ENCODE measurements around the gene WNT5B. TPM values are rescaled to one million over a fixed set of nuclear protein-coding genes. Genes with fewer than 3 reads are reported as not detected.

Gene WNT5B
- total and polyA plus RNA-seq, 2 of the 4 experiments (the other 2 are of a cell fraction) = 83.7 to 102 TPM

DNA sequence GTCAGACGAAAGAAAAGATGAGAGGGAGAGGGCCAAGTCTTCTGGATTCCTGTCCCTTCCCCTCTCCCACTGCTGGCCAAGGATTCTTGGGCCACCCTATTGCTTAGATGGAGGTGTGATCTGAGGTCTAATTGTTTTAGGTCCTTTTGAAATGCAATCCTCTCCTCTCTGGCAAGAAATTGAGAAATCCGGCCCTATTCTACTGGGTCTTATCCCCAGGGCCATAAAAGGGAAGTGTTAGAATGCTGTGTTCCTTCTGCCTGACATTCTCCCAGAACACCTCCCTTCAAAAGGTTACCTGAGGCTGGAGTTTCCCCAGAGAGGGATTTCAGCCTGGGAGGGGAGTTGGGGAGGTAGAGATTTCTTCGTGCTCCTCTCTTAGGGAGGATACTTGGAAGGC is 4.4 kb downstream of the WNT5B start:
- H4K91ac ChIP-seq (ENCODE audit: insufficient read depth, low read depth, low read length) = no peak overlapping the region
- H2BK5ac ChIP-seq (ENCODE audit: low read depth, low read length, poor library complexity, severe bottlenecking) = no peak overlapping the region
- no peak overlapping the region for H3K4me2 ChIP-seq (ENCODE audit: low read depth, low read length)
- no peak overlapping the region for H3K56ac ChIP-seq (ENCODE audit: extremely low read depth, insufficient read depth, low read length)
- intact Hi-C loops (cut with micrococcal nuclease) (loop anchor here (5.0 kb wide), 1 partner anchor 159 kb away; no protein-coding TSS in a partner anchor), in situ Hi-C loops (cut with MboI; ENCODE audit: low sequenced_read_pairs) (no loop called here), dilution Hi-C loops (cut with HindIII; ENCODE audit: low sequenced_read_pairs, unreplicated experiment) (no loop called here)
- DNase-seq = no peak
- no peak overlapping the region for H2AK5ac ChIP-seq (ENCODE audit: low read depth, low read length)
- no peak overlapping the region for H2BK15ac ChIP-seq (ENCODE audit: low read depth, low read length)
- H3K27ac ChIP-seq (ENCODE audit: insufficient read depth, low read length) = no peak overlapping the region
- no peak overlapping the region for H3K14ac ChIP-seq (replicated peaks; ENCODE audit: low read depth, low read length)
- ChIA-PET CTCF (no interaction called here), POLR2A (ENCODE audit: unreplicated experiment) (no interaction called here)
- no TSS peak for BruUV-seq (replicated peaks)
- no peak overlapping the region for H3K4ac ChIP-seq (ENCODE audit: low read depth, low read length)
- H3K9me1 ChIP-seq (ENCODE audit: insufficient read depth, low read length) = no peaks in the 10 kb centered on the region
- TF ChIP-seq, protein P1, sequence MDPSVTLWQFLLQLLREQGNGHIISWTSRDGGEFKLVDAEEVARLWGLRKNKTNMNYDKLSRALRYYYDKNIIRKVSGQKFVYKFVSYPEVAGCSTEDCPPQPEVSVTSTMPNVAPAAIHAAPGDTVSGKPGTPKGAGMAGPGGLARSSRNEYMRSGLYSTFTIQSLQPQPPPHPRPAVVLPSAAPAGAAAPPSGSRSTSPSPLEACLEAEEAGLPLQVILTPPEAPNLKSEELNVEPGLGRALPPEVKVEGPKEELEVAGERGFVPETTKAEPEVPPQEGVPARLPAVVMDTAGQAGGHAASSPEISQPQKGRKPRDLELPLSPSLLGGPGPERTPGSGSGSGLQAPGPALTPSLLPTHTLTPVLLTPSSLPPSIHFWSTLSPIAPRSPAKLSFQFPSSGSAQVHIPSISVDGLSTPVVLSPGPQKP (IDR thresholded peaks at IDR 0.05; ENCODE audit: borderline replicate concordance, low read depth, low read length) = no peak
- no peak for TF ChIP-seq CHD1 (IDR thresholded peaks at IDR 0.05; ENCODE audit: low read depth, low read length)
- no peak for TF ChIP-seq POLR2A (IDR thresholded peaks at IDR 0.05; ENCODE audit: low read depth, low read length)
- TF ChIP-seq, protein P2, sequence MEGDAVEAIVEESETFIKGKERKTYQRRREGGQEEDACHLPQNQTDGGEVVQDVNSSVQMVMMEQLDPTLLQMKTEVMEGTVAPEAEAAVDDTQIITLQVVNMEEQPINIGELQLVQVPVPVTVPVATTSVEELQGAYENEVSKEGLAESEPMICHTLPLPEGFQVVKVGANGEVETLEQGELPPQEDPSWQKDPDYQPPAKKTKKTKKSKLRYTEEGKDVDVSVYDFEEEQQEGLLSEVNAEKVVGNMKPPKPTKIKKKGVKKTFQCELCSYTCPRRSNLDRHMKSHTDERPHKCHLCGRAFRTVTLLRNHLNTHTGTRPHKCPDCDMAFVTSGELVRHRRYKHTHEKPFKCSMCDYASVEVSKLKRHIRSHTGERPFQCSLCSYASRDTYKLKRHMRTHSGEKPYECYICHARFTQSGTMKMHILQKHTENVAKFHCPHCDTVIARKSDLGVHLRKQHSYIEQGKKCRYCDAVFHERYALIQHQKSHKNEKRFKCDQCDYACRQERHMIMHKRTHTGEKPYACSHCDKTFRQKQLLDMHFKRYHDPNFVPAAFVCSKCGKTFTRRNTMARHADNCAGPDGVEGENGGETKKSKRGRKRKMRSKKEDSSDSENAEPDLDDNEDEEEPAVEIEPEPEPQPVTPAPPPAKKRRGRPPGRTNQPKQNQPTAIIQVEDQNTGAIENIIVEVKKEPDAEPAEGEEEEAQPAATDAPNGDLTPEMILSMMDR (conservative IDR thresholded peaks at IDR 0.05; ENCODE audit: low read depth, low read length) = no peak
- no peak for TF ChIP-seq SMC3 (IDR thresholded peaks at IDR 0.05; ENCODE audit: low read depth, low read length)
- no peak for TF ChIP-seq RFX5 (IDR thresholded peaks at IDR 0.05; ENCODE audit: low read depth, low read length)
- TF ChIP-seq MXI1 (IDR thresholded peaks at IDR 0.05; ENCODE audit: borderline replicate concordance, low read depth, low read length) = no peak
- TF ChIP-seq MAZ (IDR thresholded peaks at IDR 0.05; ENCODE audit: borderline replicate concordance, low read depth, low read length) = no peak
- TF ChIP-seq FOS (IDR thresholded peaks at IDR 0.05; ENCODE audit: low read depth, low read length) = no peak
- TF ChIP-seq BHLHE40 (IDR thresholded peaks at IDR 0.05; ENCODE audit: low read depth, low read length) = no peak
- no peak for TF ChIP-seq MAFK (IDR thresholded peaks at IDR 0.05; ENCODE audit: low read depth, low read length)
- no peak for TF ChIP-seq RCOR1 (IDR thresholded peaks at IDR 0.05; ENCODE audit: insufficient replicate concordance, low read length)
- TF ChIP-seq RAD21 (IDR thresholded peaks at IDR 0.05; ENCODE audit: low read length) = no peak
- H3K36me3 ChIP-seq (ENCODE audit: control insufficient read depth, insufficient read depth, low read length) = peaks cover 6% of the 10 kb centered on the region; the same call in 1 of the 2 replicates
- H4K8ac ChIP-seq (ENCODE audit: low read depth in 2 of 2, low read length in 2 of 2) = no peak overlapping the region
- peaks cover 19% of the 10 kb centered on the region for H3K4me1 ChIP-seq (ENCODE audit: control insufficient read depth, insufficient read depth, low read length)
- H4K20me1 ChIP-seq (ENCODE audit: insufficient read depth, low read length) = peaks cover 21% of the 10 kb centered on the region
- peaks cover 9 to 64% of the 10 kb centered on the region in 2 experiments for H3K79me1 ChIP-seq (ENCODE audit: low read depth in 1 of 2, low read length in 2 of 2)
- no peaks in the 10 kb centered on the region for H3K27me3 ChIP-seq (ENCODE audit: control insufficient read depth, insufficient read depth, low read length)
- no peak overlapping the region for H3K23ac ChIP-seq (ENCODE audit: low read depth, low read length)
- no peak overlapping the region for H2BK120ac ChIP-seq (ENCODE audit: low read depth, low read length)
- no peak overlapping the region for H3K9ac ChIP-seq (ENCODE audit: low read depth, low read length)
- no peaks in the 10 kb centered on the region for H3K9me3 ChIP-seq (ENCODE audit: control insufficient read depth, insufficient read depth, low read length)
- no peak overlapping the region for H2BK20ac ChIP-seq (ENCODE audit: low read depth, low read length)
- no peak for ATAC-seq (ENCODE audit: low read depth)
- H3K4me3 ChIP-seq (ENCODE audit: insufficient read depth, low read depth, low read length) = no peak overlapping the region
- H2AK9ac ChIP-seq (replicated peaks; ENCODE audit: low read depth, low read length, poor library complexity) = no peak overlapping the region
- no peak overlapping the region for H4K5ac ChIP-seq (ENCODE audit: low read depth, low read length)
- no peak overlapping the region for H3K18ac ChIP-seq (ENCODE audit: low read depth, low read length)
- no peak overlapping the region for H2AFZ ChIP-seq (replicated peaks; ENCODE audit: low read length, poor library complexity)
- no CpG with 5 or more reads among the region's 3 CpGs for WGBS, 2 experiments (ENCODE audit: extremely low coverage in 2 of 2, insufficient read length in 1 of 2)
